ENCODE data around the gene MCTP2. TPM values are rescaled to one million over a fixed set of nuclear protein-coding genes. Genes with fewer than 3 reads are reported as not detected.

Gene MCTP2
- polyA plus RNA-seq, 3 donors = 2.6 to 4.7 (median 3.8) TPM

GRCh38 chr15:94282269-94283250 lies 51.2 kb downstream of the MCTP2 start:
- WGBS, 3 donors = 63 to 68% (median 64%) methylated on average over 7 of the region's 7 CpGs
- no peak overlapping the region for H3K27ac ChIP-seq (ENCODE audit: low read depth, low read length)

GRCh38 chr15:94286583-94286982 lies 55.2 kb downstream of the MCTP2 start:
- H3K27ac ChIP-seq (ENCODE audit: low read depth, low read length) = no peak overlapping the region
- 15 to 75% (median 25%) methylated on average over 3 of the region's 3 CpGs for WGBS, 3 donors

GRCh38 chr15:94287794-94288246 lies 56.5 kb downstream of the MCTP2 start:
- H3K27ac ChIP-seq (ENCODE audit: low read depth, low read length) = no peak overlapping the region
- 41 to 76% (median 49%) methylated on average over 4 of the region's 4 CpGs for WGBS, 3 donors

GRCh38 chr15:94290730-94291129 lies 59.4 kb downstream of the MCTP2 start:
- H3K27ac ChIP-seq (ENCODE audit: low read depth, low read length) = no peak overlapping the region

GRCh38 chr15:94293411-94294402 lies 62.3 kb downstream of the MCTP2 start:
- WGBS, 3 donors = 41 to 48% (median 42%) methylated on average over 13 of the region's 13 CpGs
- H3K27ac ChIP-seq (ENCODE audit: low read depth, low read length) = no peak overlapping the region

More at GRCh38 chr15:94290730-94291129, 59.4 kb downstream of the MCTP2 start:
- 70 to 87% (median 72%) methylated on average over 1 of the region's 1 CpG for WGBS, 3 donors

GRCh38 chr15:94294556-94294955 lies 63.2 kb downstream of the MCTP2 start:
- 43 to 68% (median 45%) methylated on average over 1 of the region's 1 CpG for WGBS, 3 donors
- no peak overlapping the region for H3K27ac ChIP-seq (ENCODE audit: low read depth, low read length)

GRCh38 chr15:94295275-94295674 lies 63.9 kb downstream of the MCTP2 start:
- WGBS, 3 donors = 84 to 94% (median 89%) methylated on average over 4 of the region's 4 CpGs
- H3K27ac ChIP-seq (ENCODE audit: low read depth, low read length) = no peak overlapping the region

- no peak overlapping the region for H3K27ac ChIP-seq (ENCODE audit: low read depth, low read length)
- 93 to 100% (median 99%) methylated on average over 1 of the region's 1 CpG for WGBS, 3 donors
Observed at GRCh38 chr15:94296717-94297116, 65.4 kb downstream of the MCTP2 start.

- 30 to 72% (median 35%) methylated on average over 6 of the region's 6 CpGs for WGBS, 3 donors
- no peak overlapping the region for H3K27ac ChIP-seq (ENCODE audit: low read depth, low read length)
Observed at GRCh38 chr15:94297558-94297957, 66.2 kb downstream of the MCTP2 start.

- no peak overlapping the region for H3K27ac ChIP-seq (ENCODE audit: low read depth, low read length)
- WGBS, 3 donors = 86 to 98% (median 89%) methylated on average over 9 of the region's 9 CpGs
Observed at GRCh38 chr15:94298364-94298763, 67.0 kb downstream of the MCTP2 start.

GRCh38 chr15:94300612-94301011 lies 69.3 kb downstream of the MCTP2 start:
- no peak overlapping the region for H3K27ac ChIP-seq (ENCODE audit: low read depth, low read length)

GRCh38 chr15:94305133-94305532 lies 73.8 kb downstream of the MCTP2 start:
- H3K27ac ChIP-seq (ENCODE audit: low read depth, low read length) = no peak overlapping the region
- WGBS, 3 donors = 74 to 95% (median 82%) methylated on average over 4 of the region's 4 CpGs

GRCh38 chr15:94306700-94307650 lies 75.6 kb downstream of the MCTP2 start:
- no peak overlapping the region for H3K27ac ChIP-seq (ENCODE audit: low read depth, low read length)
- 58 to 86% (median 69%) methylated on average over 13 of the region's 13 CpGs for WGBS, 3 donors

GRCh38 chr15:94312946-94313345 lies 81.6 kb downstream of the MCTP2 start:
- 60 to 85% (median 66%) methylated on average over 5 of the region's 5 CpGs for WGBS, 3 donors

GRCh38 chr15:94314639-94315038 lies 83.3 kb downstream of the MCTP2 start:
- WGBS, 3 donors = 88 to 92% (median 91%) methylated on average over 3 of the region's 3 CpGs
- H3K27ac ChIP-seq (ENCODE audit: low read depth, low read length) = no peak overlapping the region

More at GRCh38 chr15:94312946-94313345, 81.6 kb downstream of the MCTP2 start:
- H3K27ac ChIP-seq (ENCODE audit: low read depth, low read length) = no peak overlapping the region

GRCh38 chr15:94317211-94317610 lies 85.8 kb downstream of the MCTP2 start:
- 85 to 94% (median 89%) methylated on average over 5 of the region's 5 CpGs for WGBS, 3 donors
- no peak overlapping the region for H3K27ac ChIP-seq (ENCODE audit: low read depth, low read length)

GRCh38 chr15:94322141-94322540 lies 90.8 kb downstream of the MCTP2 start:
- H3K27ac ChIP-seq (ENCODE audit: low read depth, low read length) = no peak overlapping the region
- WGBS, 3 donors = 36 to 69% (median 49%) methylated on average over 2 of the region's 2 CpGs

GRCh38 chr15:94323076-94323475 lies 91.7 kb downstream of the MCTP2 start:
- no peak overlapping the region for H3K27ac ChIP-seq (ENCODE audit: low read depth, low read length)
